HG02759 (cell line): Measurements from ENCODE around the gene CD52.
A peak's percentile ranks its signal among the peaks of the same experiment; 100 is the strongest.
"Not testable (repeated sequence)": the region's sequence is repeated elsewhere in the genome, so short reads cannot be mapped to it uniquely, and the experiment has no call there.

Experiments used
- ATAC-seq: cut with Tn5 transposase; IDR thresholded peaks from one replicate; pipeline ENCODE4 v1.9.1; 2021; ENCODE audit warnings: mild to moderate bottlenecking, moderate library complexity; ENCODE audit not compliant: unreplicated experiment

The CD52 gene

DNA sequence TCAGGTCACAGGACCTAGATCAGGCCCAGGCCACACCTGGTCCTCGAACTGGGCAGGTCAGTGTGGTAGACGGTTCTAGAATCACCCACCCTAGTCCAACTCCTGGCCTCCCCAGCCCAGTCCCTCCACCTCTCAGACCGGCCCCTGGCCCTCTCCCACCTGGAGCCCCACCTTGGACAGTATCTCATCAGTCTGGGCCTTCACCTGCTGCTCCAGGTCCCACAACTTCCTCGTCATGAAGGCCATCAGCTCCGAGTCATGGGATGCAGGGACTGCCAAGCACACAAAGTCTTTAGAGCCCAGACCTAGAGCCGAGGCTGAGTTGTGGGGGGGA is 20.0 kb upstream of the CD52 start:
- no peak for ATAC-seq

DNA sequence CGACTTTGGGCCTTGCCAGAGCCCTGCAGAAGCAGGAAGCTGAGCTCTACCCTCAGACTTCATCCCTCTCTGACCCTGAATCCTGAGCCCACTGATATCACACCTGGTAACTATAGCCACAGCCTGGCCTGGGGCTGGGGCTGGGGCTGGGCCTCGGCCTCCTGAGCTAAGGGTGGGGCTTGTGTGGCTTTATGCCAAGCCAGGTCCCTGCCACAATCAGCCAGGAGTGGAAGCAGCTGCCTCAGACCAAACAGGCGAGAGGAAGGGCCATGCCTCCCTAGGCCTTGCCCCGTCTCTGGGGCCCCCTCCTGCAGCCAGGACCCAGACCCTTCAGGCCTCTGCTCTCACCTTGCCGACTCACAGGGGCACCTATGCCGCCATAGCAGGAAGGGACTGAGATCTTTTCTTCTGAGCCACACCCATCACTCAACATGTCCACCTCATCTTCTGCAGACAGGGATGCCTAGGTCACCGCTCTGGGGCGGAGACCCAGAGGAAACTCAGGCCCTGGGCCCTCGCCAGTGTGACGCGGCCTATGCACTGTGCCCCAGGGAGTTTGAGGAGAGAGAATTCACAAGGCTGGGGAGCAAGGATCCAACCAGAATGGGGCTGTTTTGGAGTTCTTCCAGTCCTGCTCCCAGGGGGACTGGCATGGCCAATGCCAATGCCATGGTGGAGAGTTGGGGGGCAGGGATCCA is 17.0 kb upstream of the CD52 start:
- no peak for ATAC-seq

DNA sequence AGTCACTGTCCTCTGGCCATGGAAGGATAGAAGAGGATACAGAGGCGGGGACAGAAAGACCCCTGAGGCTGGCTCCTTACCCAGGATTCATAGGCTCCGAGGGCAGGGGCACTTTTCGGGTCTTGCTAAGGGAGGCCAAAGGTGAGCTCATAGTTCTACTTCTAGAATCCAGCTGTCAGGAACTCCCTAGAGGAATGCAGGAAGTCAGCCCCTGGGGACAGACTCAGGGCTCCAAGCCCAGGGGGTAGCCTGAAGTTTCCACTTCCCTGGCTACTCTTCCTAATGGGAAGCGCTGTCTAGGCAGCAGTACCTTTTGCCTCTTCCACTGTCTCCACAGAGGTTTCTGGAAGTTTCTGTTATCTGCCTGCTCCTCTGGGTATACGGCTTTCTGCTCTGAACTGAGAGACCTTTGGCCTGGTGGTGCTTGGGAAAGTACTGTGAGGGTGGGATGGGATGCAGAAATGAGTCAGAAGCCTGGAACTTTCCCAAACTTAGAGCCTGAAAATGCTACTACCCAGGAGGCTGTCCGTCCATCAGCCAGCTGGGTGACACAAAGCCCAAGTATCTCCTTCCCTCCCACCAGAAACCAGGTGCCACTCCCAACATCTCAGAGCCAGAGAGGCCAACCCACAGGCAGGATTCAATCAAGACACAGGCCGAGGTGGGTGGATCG is 14.9 kb upstream of the CD52 start:
- no peak for ATAC-seq

DNA sequence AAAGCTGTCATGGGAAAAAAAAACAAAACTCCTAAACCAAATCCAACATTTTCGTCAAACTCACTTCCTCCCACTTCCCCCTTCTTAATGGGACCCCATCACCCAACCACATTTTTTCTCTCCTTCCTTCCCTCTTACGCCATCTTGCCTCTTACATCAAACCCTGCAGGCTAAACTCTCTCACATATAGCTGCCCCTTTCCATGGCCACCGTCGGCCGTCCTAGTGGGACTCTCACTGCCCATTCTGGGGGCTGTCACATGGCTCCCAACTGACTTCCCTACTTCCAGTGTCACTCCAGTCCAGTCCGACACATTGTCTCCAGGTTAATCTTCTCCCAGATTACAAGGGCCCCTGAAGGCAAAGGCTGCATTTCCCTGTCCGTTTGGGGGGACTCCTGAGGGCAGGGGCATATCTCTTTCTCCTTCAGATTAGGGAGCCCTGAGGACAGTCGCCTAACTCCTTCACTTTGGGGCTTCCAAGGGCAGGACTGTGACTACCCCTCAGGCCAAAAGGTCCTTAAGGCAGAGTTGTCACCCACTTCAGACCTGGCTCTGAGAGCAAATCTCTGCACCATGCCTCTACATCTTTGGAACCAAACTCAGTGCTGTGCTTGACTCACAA is 12.0 kb upstream of the CD52 start:
- peak; percentile 8 for ATAC-seq

DNA sequence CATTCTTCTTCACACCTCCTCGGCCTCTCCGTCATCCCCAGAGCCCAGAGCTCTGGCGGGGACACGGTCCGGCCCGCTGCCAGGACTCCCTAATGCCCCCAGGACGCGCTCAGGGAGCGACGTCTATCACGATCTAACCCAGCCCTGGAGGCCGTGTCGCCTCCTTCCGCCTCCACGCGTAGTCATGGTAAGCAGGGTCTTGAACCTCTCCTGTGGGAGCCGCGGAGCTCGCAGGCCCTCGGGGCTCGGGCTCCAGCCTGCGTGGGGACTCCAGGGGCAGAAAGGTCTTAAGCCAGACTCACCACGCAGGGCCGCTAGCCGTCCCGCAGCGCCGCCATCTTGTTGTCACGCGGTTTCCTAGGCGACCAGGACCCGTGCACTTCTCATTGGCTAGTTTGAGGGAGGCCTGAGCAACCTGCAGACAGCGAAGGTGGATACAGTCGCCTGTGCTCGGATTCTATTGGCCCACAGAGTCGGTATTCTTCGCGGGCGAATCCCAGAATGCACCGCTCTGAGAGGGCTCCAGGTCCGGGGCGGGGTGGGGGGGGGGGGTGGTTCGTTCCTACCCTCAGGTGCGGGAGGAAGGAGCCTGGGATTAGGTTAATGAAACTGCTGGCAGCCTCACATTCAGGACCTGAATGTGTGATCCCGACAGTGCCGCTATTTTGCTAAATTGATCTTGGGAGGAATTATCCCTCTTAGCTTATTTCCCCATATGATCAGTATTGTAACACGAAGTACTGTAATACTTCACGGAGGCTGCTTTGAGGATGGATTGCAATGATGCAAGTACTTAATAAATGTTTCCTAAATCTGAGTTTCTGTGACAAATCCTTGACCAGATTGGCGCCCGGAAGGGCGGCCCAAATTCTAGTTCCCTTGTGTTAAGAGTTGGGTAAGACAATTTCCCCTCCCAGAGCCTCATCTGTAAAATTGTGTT is 11.2 kb upstream of the CD52 start, which contains the start of gene UBXN11:
Gene UBXN11 (minus strand): TSS at position 347 of the 940 bp plus-strand sequence. CDS start 3,753 bp downstream, outside the sequence.
- ATAC-seq, result peak; percentile 98

DNA sequence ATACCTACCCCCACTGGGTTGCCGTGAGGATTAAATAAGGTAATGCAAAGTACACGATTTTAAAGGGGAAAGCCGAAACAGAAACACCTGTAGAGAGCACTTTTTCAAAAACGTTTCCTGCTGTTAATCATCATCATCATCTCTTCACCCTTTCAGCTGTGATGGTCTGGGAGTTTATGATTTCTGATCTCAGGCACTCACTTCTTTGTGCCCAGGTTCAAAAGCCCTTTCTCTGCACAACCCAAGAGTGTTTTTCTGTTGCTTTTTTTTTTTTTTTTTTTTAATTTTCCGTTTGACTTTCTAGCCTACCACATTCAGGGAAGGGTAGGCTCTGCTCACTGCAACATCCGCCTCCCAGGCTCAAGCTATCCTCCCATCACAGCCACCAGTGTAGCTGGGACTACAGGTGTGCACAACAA is 10.4 kb upstream of the CD52 start:
- no peak for ATAC-seq

DNA sequence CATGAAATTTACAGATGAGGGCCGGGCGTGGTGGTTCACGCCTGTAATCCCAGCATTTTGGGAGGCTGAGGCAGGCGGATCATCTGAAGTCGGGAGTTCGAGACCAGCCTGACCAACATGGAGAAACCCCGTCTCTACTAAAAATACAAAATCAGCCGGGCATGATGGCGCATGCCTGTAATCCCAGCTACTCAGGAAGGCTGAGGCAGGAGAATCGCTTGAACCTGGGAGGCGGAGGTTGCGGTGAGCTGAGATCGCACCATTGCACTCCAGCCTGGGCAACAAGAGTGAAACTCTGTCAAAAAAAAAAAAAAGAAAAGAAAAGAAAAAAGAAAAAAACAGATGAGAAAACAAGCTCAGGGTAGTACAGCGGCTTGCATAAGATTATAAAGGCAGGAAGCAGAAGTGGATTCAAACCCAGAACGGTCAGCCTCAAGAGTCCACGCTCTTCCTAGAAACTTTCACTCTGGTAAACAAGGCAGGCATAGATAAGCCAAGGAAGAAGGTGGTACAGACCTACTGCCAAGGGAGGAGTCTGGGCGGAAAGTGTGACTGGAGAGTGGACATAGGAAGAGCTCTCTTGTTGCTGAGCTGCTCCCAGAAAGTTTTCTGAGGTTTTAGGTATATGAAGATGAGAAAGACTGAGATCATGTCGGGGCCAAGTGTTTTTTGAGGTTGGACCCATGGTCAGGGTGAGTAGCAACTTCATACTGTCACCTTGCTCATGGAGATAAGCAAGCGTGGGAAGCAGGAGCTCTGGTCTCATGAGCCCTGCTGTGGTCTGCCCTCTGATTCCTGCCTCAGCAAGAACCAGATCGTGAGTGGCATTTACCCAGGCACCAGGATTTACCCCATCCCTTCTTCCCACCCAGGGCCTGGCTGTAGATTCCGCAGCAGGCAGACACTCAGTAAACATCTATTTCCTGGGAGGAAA is 9.5 kb upstream of the CD52 start:
- ATAC-seq, result not testable (repeated sequence)

DNA sequence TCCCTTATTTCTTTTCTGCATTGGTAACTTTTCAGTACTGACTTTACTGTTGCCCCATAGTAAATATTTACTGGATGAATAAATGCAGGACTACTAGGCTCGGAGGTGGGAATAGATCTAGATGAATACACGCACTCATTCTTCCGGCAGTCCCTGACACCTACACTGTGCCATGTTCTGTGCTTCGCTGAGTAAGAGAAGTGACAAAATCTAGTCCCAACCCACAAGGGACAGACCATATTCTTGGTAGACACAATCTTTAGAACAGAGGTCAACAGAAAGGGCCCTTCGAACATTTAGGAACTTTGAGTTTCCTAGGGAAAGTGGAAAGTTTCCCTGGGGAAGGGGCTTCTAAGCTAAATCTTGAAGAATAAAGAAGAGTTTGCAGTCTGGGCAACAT is 3.3 kb upstream of the CD52 start:
- no peak for ATAC-seq

DNA sequence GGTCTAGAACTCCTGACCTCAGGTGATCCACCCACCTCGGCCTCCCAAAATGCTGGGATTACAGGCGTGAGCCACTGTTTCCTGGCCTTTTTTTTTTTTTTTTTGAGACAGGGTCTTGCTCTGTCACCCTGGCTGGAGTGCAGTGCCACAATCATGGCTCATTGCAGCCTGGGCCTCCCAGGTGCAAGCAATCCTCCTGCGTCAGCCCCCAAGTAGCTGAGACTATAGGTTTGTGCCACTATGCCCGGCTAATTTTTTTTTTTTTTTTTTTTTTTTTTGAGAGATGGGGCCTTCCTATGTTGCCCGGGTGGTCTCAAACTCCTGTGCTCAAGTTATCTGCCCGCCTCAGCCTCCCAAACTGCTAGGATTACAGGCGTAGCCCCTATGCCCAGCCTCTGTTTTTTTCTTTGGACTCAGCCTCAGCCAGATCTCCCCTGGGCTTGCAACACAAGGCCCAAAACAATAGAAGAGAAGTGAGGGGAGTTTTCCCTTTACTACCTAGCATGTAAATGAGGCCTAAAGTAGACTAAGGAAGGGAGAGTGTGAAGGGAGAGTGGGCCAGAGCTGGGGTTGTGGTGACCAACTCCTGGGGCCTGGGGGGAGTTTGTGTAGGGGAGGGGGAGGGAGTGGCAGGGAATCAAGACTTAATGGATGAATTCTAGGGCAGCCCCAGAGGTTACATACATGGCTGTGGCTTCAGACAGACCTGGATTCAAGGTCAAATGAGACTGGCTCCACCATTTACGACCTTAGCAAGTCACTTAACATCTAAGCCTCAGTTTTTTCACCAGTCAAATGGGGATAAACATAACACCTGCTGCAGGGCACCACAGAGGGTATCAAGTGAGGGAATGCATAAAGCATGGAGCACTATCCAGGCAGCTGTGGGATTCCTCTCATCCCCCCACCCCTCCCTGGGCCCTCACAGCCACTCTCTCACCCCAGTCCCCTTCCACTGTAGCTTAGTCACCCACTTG is 1.6 kb upstream of the CD52 start:
- no peak for ATAC-seq

DNA sequence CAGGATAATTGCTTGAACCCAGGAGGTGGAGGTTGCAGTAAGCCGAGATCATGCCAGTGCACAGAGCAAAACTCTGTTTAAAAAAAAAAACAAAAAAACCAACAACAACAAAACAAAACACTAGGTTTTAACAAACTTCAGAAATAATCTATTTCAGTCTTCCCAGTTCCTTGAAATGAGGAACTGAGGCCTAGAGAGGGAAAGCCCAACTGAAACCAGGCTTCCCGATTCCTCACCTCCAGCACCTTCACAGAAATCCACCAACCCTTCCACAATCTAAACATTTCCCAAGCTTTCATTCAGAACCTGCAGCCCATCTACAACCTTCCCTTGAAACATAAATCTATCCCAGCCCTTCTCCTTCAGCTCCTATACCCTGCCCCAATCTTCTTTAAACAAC is 612 bp upstream of the CD52 start:
- no peak for ATAC-seq

DNA sequence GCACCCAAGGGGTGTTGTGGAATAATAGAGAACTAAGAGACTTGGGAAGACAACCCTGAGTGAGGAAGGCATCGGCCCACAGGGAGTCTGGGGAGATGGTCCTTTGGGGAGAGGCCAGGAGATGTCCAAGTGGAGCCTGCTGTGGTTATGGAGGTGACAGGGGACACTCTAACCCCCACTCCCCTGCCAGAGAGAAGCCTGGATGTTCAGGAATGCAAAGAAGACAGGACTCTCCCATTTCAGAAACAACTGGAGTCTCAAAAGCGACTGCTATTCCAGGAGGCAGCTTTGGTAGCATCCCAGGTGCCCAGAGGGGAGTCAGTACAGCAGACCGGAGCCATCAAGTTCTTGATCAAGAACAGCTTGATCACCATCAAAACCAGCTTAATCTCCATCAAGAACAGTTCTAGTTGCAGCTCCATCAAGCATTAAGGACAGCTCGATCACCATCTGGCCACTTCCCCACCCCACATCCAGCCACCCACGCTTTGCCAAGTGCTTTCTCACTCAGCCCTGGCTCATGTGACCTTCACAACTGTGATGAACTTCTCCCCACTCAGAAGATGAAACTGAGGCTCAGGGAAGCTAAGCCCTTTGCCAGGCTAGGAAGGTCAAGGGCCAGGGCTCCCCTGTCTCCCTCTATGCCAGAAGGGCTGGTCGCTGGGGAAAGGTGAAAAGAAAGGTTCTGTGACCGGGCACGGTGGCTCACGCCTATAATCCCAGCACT is 743 bp downstream of the CD52 start:
- no peak for ATAC-seq

DNA sequence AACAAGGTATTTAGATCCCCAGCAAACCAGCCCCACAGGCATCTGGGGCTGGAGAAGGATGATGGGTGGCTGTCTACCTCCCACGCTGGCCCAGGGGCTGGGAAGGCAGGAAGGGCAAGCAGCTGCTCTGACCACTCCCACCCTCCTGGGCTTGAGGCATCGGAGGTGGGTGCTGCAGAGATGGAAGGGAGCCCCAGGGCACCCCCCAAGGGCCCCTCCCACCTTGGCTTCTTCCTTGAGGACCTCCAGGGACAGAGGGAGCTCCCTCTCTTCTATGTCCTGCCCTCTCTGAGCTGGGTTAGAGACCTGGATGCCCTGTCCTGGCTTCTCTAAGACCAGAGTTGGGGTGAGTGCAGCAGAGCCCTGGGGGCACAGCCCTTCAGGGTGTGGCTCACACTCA is 3.1 kb downstream of the CD52 start:
- ATAC-seq, result no peak

DNA sequence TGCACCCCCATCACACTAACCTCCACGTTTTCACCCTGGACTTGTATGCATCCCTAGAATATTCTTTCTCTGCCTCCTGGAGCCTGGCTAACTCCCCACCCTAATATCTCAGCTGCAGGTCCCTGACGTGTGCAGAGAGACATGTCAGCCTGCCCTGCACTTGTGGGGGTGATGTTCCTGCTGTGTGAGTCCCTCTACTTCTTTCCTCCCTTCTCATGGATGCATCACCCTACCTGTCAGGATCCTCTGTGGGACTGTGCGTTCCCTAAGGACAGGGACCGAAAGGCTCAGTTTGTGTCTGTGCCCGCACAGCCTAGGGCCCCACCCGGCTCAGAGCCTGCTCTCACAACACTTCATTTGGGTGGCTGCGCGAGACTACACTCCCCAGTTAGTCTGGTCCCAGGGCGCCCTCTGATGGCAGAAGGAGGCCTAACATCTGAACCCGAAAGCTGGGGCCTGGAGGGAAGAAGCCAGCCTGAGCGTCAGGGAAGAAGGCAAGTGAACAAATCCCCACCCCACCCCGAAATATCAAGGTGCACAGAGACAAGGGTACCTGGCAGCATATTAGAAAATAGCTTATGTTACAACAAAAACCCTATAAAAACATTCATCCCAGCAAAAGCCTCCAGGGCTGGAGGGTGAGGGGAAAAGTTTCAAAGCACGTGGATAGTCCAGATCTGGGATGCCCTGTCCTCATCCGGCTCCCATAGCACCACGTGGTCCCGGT is 3.7 kb downstream of the CD52 start:
- ATAC-seq, result peak; percentile 43

DNA sequence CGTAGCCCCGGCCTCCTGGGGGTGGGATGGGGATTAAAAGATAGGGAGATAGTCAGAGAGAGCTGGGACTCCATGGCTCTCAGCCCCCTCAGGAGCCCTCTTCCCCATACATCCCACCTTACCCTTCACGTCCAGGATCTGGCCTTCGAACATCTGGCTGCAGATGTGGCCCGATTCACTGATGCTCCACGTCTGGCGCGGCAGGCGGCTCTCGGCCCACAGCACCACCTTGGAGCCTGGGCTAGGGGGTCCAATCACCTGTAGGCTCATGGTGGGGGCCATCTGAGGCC is 4.2 kb downstream of the CD52 start:
- ATAC-seq, result no peak

DNA sequence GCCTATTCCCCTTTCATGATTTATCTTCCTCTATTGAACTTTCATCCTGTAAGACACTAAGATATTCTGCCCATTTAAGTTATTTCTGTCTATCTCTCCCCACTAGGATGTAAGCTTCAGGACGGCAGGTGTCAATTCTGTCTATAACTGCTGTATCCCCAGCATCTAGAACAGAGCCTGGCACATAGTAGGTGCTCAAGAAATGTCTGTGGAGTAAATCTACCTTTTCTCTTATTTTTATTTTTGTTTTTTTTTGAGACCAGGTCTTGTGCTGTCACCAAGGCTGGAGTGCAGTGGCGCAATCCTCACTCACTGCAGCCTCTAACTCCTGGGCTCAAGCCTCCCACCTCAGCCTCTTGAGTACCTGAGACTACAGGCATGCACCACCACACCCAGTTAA is 5.6 kb downstream of the CD52 start:
- ATAC-seq, result no peak

DNA sequence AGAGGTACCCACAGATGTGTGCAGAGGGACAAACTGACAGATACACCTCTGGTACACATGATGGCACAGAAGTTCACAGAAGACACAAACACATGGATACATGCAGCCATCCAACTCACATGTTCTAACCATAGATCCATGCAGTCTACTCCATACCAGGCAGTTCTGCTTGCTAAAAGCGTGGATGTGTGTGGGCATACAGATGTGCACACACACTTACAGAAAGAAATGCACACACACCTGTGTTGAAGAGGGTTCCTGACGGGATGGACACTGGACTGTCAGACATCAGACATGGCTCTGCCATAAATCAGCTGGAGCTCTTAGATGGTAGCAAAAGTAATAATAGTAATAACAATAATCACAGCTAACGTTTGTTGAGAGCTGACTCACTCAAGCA is 6.8 kb downstream of the CD52 start:
- ATAC-seq, result no peak

DNA sequence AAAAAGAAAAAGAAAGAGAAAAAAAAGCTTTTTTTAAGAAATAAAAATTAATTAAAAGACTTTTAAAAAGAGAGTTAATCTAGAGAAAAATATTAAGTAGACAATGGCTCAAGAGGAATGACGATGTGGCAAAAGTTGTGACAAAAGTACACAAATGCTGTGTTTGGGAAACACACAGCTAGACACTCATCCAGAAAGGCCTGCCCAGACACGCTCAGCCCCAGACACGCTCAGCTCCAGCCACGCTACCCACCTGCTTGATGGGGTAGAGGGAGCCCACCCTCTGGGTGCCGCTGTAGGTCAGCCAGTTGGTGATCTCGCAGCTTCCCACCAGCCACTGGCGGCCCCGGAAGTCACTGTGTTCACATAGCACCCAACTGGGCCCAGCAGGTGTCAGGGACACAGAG is 10.2 kb downstream of the CD52 start:
- ATAC-seq, result no peak

DNA sequence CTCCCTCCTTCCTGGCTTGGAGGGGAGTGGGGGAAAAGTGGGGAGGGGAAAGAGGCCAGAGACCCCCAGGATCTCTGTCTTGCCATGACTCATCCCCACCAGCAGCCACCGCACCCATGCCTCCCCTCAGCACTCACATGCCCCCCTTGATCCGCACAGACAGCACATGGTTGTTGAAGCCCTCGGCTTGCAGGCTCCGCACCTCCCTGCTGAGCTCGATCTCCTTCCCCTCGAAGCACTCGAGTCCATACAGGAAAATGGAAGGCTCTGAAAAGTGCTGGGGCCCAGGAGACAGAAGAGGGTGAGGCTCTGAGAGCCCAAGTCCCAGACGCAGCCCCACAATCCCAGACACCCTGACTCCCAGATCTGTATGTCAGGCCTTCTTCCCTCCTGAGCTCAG is 10.8 kb downstream of the CD52 start:
- ATAC-seq, result no peak
